ENCODE measurements around the gene PACS2. TPM values are rescaled to one million over a fixed set of nuclear protein-coding genes. Genes with fewer than 3 reads are reported as not detected.
"Not testable (repeated sequence)": the region's sequence is repeated elsewhere in the genome, so short reads cannot be mapped to it uniquely, and the experiment has no call there.

Gene PACS2
- total RNA-seq, 1 experiment from 2014 or later = 27.3 TPM

DNA sequence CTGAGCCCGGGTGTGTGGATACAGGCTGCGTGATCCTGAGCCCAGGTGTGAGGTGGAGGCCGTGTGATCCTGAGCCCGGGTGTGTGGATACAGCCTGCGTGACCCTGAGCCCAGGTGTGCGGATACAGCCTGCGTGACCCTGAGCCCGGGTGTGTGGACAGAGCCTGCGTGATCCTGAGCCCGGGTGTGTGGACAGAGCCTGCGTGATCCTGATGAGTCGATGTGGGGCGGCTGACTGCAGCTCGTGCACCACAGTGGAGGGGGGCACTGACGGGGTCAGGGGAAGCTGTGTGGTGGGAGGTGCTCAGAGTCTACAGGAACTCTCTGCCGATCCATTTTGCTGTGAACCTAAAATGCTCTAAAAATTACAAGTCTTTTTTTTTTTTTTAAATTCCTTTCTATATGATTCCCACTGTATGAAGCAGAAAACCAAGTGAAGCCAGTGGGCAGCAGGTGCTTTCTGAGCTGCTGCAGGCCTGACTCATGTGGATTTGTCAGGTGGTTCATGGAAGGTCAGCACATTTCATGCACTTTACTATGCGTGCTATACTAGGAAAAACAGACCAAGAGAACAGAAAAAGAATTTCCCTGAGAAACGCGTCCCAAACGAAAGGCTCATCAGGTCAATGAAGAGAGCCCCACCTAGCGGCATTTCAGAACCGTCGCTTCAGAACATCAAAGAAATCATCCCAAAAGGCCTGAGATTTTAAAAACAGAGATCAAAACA, 33.0 kb upstream of the PACS2 start:
- Histone ChIP-seq H3K4me1 (replicated peaks) (no peaks in the 10 kb centered on the region), H3K36me3 (no peaks in the 10 kb centered on the region), H3K9me3 (replicated peaks) (no peaks in the 10 kb centered on the region), H3K27me3 (replicated peaks) (no peaks in the 10 kb centered on the region), H3K27ac (no peak overlapping the region), H3K4me3 (no peak overlapping the region)
- DNase-seq (ENCODE audit: low read depth in 1 of 2, low spot score in 2 of 2) = peak in 1 of 2 experiments; percentile 45

DNA sequence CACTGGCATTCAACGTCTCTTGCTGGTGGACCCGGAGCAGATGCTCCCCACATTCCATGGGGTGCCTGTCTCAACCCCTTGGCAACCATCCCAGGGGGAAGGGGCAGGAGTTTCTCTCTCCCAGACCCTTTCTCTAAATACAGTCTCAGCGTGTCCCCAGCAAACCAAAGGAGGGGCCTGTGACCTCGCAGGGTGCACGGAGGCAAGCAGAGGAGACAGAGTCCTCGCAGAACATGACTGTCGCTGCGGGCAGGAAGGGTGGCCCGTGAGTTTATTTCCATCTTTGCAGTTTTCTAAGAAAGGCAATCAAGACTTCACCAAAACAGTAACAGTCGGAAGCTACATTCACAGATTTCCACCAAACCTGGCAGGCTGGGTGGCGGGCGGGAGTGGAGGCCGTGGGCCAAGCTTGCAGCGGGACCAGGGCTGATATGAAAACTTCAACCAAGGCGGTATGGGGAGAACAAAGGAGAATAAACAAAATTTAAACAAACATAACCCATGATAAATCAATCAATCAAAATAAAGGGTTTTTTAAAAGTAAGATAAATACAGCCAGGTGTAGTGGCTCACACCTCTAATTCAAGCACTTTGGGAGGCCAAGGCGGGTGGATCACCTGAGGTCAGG, 32.3 kb upstream of the PACS2 start:
- H3K4me3 ChIP-seq = no peak overlapping the region
- H3K9me3 ChIP-seq (replicated peaks) = no peaks in the 10 kb centered on the region
- H3K27ac ChIP-seq = no peak overlapping the region
- DNase-seq (ENCODE audit: low read depth in 1 of 2, low spot score in 2 of 2) = no peak
- no peaks in the 10 kb centered on the region for H3K27me3 ChIP-seq (replicated peaks)
- no peaks in the 10 kb centered on the region for H3K4me1 ChIP-seq (replicated peaks)
- no peaks in the 10 kb centered on the region for H3K36me3 ChIP-seq

DNA sequence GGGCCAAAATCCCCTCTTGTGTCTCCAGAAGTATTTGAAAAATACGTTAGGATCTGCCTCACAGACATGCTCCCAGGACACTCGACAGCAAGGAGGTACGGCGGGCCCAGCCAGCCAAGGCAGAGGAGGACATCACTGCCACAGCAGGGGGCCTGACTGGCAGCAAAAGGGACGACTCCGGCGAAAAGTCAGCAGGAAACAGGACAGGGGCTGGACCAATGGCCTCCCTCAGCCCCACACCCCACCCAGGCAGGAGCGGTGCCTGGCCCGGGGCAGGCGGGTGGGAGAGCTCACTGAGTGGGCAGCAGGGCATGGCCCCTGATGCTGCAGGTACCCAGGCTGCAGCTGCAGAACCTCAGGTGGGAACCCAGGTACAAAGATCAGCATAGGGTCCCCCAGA, 31.5 kb upstream of the PACS2 start:
- Histone ChIP-seq H3K27ac (no peak overlapping the region), H3K4me1 (replicated peaks) (no peaks in the 10 kb centered on the region), H3K4me3 (no peak overlapping the region), H3K36me3 (no peaks in the 10 kb centered on the region), H3K27me3 (replicated peaks) (no peaks in the 10 kb centered on the region), H3K9me3 (replicated peaks) (no peaks in the 10 kb centered on the region)
- no peak for DNase-seq (ENCODE audit: low read depth in 1 of 2, low spot score in 2 of 2)

DNA sequence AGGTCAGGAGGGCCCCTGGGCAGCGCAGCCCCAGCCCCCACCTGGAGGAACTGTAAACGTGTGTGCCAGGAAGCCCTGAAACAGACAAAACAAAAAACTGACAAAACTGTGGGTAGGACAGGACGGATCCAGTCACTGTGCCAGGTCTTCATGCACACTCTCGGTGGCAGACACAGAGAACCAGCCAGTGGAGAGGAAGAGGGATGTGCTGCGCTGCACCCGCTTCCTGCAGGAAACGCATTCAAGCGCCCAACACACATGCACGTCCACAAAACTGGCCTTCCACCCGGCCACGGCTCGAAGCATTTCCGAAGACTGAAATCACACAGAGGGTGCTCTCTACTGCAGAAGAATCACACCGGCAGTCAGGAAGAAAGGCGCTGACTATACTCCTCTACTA, 30.6 kb upstream of the PACS2 start:
- Histone ChIP-seq H3K36me3 (no peaks in the 10 kb centered on the region), H3K9me3 (replicated peaks) (no peaks in the 10 kb centered on the region)

DNA sequence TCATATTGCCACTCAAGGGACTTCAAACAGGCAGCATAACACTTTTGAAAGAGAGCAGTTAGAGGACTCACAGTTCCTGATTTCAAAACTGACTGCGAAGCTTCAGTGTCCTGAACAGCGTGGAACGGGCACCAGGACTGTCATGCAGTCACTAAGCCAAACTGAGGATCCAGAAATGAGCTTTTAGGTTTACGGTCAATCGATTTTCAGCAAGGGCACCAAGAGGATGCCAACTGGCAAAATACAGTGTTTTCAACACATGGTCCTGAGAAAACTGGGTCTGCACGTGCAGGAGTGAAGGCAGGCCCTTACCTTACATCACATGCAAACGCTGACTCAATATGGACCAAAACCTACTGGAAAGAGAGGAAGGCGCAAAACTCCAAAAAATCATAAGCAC, 29.4 kb upstream of the PACS2 start:
- Histone ChIP-seq H3K36me3 (no peaks in the 10 kb centered on the region), H3K9me3 (replicated peaks) (no peaks in the 10 kb centered on the region), H3K4me1 (replicated peaks) (no peaks in the 10 kb centered on the region), H3K27me3 (replicated peaks) (no peaks in the 10 kb centered on the region), H3K4me3 (no peak overlapping the region), H3K27ac (no peak overlapping the region)
- DNase-seq (ENCODE audit: low read depth in 1 of 2, low spot score in 2 of 2) = no peak

More for the DNA sequence above, 30.6 kb upstream of the PACS2 start:
- no peak overlapping the region for H3K4me3 ChIP-seq
- no peak overlapping the region for H3K27ac ChIP-seq
- H3K4me1 ChIP-seq (replicated peaks) = no peaks in the 10 kb centered on the region
- no peaks in the 10 kb centered on the region for H3K27me3 ChIP-seq (replicated peaks)
- no peak for DNase-seq (ENCODE audit: low read depth in 1 of 2, low spot score in 2 of 2)

DNA sequence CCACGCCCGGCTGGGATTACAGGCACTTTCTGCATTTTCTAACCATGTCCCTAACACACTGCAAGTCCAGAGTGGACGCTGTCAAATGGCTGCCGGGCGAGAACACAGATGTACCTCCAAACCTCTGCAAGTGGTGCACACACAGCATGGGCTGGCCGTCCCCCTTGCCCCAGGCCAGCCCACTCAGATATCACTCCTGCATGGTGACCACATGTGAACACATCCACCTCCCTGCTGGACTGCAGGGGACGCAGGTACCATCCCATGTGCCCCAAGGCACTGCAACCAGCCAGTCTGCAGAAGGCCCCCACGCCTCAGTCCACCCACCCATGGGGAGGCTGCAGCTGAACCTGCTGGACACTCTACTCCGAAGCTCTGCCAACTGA, 27.8 kb upstream of the PACS2 start:
- Histone ChIP-seq H3K4me1 (replicated peaks) (no peaks in the 10 kb centered on the region), H3K36me3 (no peaks in the 10 kb centered on the region), H3K27ac (no peak overlapping the region), H3K27me3 (replicated peaks) (no peaks in the 10 kb centered on the region), H3K9me3 (replicated peaks) (no peaks in the 10 kb centered on the region), H3K4me3 (no peak overlapping the region)
- DNase-seq (ENCODE audit: low read depth in 1 of 2, low spot score in 2 of 2) = no peak

DNA sequence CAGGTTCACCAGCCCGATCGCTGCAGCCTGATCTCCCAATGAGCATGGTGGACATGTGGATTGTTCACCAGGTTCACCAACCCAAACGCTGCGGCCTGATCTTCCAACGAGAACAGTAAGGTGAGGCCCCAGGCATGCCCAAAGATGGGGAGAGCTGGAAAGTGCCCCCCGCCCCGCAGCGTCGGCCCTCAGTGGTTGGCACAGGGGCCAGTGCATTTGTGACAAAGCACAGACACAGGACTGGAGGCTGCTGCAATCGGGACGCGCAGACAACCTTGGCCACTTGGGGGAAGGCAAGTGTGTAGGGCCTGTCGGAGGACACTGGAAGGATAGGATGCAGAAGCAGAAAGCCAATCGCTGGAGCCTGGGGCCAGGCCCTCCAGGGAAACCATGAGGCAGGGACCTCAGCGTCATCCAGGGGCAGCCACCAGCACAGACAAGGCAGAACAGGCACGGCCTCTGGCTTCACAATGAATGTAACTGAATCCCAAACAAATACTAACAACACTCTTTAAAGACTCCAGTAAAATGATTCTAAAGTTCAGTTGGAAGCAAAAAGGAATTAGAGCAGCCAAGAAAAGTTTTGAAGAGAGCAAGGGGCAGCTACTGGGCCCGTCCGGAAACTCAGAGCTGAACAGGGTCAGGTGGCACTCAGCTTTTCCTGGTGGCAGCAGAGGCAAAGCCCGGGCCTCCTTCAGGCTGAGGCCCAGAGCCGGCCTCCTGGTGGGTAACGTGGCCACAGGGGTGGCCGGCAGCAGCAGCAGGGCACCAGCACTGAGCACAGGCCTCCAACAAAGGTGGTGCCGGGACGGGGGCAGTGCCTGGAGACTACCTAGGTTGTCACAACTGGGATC, 27.1 kb upstream of the PACS2 start:
- no peaks in the 10 kb centered on the region for H3K36me3 ChIP-seq
- no peaks in the 10 kb centered on the region for H3K4me1 ChIP-seq (replicated peaks)
- H3K4me3 ChIP-seq = no peak overlapping the region
- no peak overlapping the region for H3K27ac ChIP-seq
- DNase-seq (ENCODE audit: low read depth in 1 of 2, low spot score in 2 of 2) = no peak
- H3K9me3 ChIP-seq (replicated peaks) = no peaks in the 10 kb centered on the region
- no peaks in the 10 kb centered on the region for H3K27me3 ChIP-seq (replicated peaks)

DNA sequence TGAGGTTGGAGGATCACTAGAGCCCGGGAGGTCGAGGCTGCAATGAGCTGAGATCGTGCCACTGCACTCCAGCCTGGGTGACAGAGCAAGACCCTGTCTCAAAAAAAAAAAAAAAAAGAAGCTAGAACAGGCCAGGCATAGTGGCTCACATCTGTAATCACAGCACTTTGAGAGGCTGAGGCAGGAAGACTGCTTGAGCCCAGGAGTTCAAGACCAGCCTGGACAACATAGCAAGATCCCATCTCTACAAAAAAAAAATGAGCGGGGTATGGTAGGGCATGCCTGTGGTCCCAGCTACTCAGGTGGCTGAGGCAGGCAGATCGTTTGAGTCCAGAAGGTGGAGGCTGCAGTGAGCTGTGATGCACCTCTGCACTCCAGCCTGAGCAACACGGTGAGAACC, 25.6 kb upstream of the PACS2 start:
- not testable (repeated sequence) for H3K4me3 ChIP-seq; H3K36me3 ChIP-seq; H3K9me3 ChIP-seq (replicated peaks); DNase-seq (ENCODE audit: low read depth in 1 of 2, low spot score in 2 of 2); H3K4me1 ChIP-seq (replicated peaks); H3K27me3 ChIP-seq (replicated peaks); H3K27ac ChIP-seq

DNA sequence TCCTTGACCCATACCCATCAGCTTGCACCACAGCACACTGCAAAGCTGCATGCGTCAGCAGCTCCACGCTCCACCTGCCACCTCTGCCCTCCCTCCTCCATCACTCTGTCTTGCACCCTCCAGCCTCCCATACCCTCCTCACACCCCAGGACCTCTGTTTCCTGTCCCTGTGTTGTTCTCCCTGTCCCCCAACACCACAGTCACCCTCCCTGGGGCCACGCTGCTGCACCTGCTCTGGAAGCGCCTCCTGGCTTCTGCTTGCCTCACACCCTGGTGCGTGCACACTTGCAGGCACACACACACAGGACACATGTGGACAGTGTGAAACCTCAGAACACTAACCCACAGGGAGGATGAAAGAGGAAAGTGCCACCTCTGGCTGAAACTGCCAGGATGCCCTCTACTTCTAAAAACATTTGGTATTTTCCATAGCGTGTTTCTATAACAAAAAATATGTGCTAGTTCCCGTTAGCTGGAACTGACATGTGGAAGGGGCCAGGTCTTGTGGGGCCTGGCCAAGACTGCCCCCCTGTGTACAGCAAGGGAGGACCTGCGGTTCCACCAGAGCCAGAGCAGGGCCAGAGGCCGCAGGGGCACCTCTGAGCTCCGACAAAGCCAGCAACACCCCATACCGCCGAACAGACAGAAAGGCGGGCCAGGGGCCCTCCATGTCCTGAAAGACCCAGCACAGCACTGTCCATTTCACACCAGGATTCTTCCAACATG, 23.8 kb upstream of the PACS2 start:
- Histone ChIP-seq H3K27me3 (replicated peaks) (no peaks in the 10 kb centered on the region), H3K36me3 (no peaks in the 10 kb centered on the region), H3K27ac (no peak overlapping the region), H3K4me3 (no peak overlapping the region), H3K4me1 (replicated peaks) (no peaks in the 10 kb centered on the region), H3K9me3 (replicated peaks) (no peaks in the 10 kb centered on the region)
- DNase-seq (ENCODE audit: low read depth in 1 of 2, low spot score in 2 of 2) = no peak

DNA sequence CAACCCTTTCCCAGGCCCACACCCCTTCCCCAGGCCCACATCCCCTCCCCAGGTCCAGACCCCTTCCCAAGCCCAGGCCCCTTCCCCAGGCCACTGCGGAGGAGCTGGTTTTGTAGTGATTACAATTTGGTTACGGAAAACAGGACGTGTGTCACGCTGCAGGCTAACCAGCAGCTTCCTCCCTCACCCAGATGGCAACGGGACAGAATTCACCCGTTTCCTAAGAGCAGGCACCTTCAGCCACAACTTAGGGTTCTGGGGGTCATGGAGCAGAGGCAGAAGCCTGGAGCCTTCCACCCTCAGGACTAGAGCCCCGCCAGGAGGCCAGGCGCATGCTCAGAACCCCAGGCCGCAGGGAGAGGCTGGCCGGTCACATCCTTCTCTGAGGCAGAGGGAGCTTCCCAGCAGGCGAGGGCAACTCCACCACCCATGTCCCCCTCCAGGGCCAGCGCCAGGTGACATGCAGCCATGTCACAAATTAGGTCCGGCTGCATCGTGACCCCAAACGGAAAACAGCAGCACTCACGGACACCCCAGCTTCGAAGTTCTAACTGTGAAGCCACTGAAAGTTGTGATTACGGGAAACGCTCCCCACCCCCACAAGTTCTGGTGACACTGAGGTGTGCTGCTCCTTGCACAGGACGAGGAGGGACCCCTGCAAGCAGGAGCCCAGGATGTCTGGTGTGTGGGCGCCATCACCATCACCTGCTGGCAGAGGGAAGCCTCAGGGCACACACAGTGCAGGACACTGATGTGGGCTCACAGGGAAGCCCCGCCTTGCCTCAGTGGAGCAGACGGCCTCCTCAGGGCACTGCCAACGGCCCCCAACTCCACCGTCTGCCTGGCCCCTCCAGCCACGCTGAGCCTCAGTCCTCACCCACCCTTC, 21.5 kb upstream of the PACS2 start:
- Histone ChIP-seq H3K27me3 (replicated peaks) (no peaks in the 10 kb centered on the region), H3K27ac (no peak overlapping the region), H3K4me3 (no peak overlapping the region), H3K36me3 (no peaks in the 10 kb centered on the region), H3K4me1 (replicated peaks) (no peaks in the 10 kb centered on the region), H3K9me3 (replicated peaks) (no peaks in the 10 kb centered on the region)
- DNase-seq (ENCODE audit: low read depth in 1 of 2, low spot score in 2 of 2) = no peak

DNA sequence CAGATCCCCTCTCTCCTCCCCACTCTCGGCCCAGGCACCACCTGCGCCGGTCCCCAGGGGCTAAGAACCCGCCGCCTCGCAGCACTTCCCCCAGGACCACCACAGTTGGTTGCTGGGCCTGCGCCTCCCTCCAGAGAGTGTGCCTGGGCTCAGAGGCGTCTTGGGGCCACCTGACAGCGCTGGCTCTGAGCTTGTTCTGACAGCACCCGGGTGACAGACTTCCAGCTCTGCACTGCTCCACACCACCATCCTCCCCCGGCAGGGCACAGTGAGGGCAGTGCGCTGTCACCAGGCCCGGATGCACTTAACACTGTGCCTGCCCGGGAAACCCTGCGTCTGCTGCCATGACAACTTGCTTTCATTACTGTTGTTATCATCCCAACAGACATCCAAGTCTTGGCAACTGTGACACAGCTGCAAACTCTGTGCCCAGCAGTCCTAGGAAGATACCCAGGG, 20.4 kb upstream of the PACS2 start:
- Histone ChIP-seq H3K36me3 (no peaks in the 10 kb centered on the region), H3K9me3 (replicated peaks) (no peaks in the 10 kb centered on the region), H3K4me1 (replicated peaks) (0 out of 2 replicates have a peak, but pooled peaks cover under 1% of the 10 kb centered on the region), H3K27ac (no peak overlapping the region), H3K27me3 (replicated peaks) (no peaks in the 10 kb centered on the region), H3K4me3 (no peak overlapping the region)
- DNase-seq (ENCODE audit: low read depth in 1 of 2, low spot score in 2 of 2) = no peak

DNA sequence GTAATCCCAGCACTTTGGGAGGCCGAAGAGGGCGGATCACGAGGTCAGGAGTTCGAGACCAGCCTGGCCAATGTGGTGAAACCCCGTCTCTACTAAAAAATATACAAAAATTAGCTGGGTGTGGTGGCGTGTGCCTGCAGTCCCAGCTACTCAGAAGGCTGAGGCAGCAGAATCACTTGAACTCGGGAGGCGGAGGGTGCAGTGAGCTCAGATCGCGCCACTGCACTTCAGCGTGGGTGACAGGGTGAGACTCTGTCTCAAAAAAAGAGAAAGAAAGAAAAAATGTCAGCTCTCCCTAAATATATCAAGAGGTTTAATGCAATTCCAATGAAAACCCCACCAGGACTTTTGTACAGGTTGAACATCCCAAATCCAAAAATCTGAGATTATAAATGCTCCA, 17.2 kb upstream of the PACS2 start:
- not testable (repeated sequence) for DNase-seq (ENCODE audit: low read depth in 1 of 2, low spot score in 2 of 2); H3K27me3 ChIP-seq (replicated peaks); H3K9me3 ChIP-seq (replicated peaks); H3K4me1 ChIP-seq (replicated peaks); H3K4me3 ChIP-seq; H3K27ac ChIP-seq
- H3K36me3 ChIP-seq = peaks cover 15% of the 10 kb centered on the region
